ENCODE data around the gene DNAJC13.

DNA sequence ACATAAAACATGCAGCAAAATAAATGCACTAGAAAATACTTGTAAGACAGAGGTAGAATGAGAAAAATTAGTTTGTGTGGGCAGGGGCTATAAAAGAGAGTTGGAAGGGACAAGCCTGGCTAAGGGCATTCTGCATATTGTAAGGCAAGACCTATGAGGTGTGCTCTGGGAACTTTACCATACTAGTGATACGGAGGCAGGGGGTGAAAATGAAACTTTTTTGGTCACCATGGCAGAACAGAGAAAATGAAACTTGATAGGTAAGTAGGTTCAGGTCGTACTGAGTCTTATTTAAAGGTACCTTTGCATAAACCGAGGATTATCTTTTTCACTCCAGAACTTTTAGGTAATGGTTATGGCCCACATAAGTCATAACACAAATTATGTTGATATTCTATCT lies 105.1 kb downstream of the DNAJC13 start:
- TF ChIP-seq POLR2AphosphoS5 (IDR thresholded peaks at IDR 0.05; ENCODE audit: low read depth, low read length) (no peak), POLR2A (IDR thresholded peaks at IDR 0.05; ENCODE audit: control extremely low read depth in 1 of 2, low read depth in 2 of 2, low read length in 2 of 2) (no peak)
- TF ChIP-seq, protein P1, sequence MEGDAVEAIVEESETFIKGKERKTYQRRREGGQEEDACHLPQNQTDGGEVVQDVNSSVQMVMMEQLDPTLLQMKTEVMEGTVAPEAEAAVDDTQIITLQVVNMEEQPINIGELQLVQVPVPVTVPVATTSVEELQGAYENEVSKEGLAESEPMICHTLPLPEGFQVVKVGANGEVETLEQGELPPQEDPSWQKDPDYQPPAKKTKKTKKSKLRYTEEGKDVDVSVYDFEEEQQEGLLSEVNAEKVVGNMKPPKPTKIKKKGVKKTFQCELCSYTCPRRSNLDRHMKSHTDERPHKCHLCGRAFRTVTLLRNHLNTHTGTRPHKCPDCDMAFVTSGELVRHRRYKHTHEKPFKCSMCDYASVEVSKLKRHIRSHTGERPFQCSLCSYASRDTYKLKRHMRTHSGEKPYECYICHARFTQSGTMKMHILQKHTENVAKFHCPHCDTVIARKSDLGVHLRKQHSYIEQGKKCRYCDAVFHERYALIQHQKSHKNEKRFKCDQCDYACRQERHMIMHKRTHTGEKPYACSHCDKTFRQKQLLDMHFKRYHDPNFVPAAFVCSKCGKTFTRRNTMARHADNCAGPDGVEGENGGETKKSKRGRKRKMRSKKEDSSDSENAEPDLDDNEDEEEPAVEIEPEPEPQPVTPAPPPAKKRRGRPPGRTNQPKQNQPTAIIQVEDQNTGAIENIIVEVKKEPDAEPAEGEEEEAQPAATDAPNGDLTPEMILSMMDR (IDR thresholded peaks at IDR 0.05; ENCODE audit: control extremely low read depth in 1 of 3, insufficient read depth in 1 of 3, low read depth in 1 of 3, low read length in 3 of 3), result no peak
